Measurements from ENCODE around the gene SORBS1.

GRCh38 chr10:95531058-95531809, 29.9 kb downstream of the SORBS1 start:
- TF ChIP-seq POU6F1 (CRISPR knock-in tag; IDR thresholded peaks at IDR 0.05; ENCODE audit: borderline replicate concordance, low read depth) (no peak), CSDC2 (CRISPR knock-in tag; IDR thresholded peaks at IDR 0.05) (no peak), ZFP3 (CRISPR knock-in tag; IDR thresholded peaks at IDR 0.05) (no peak), SNAI2 (CRISPR knock-in tag; IDR thresholded peaks at IDR 0.05) (no peak), ZNF8 (CRISPR knock-in tag; IDR thresholded peaks at IDR 0.05) (no peak), ARNTL (CRISPR knock-in tag; IDR thresholded peaks at IDR 0.05; ENCODE audit: borderline replicate concordance, low read depth) (no peak), ISL1 (CRISPR knock-in tag; IDR thresholded peaks at IDR 0.05) (no peak), BACH2 (CRISPR knock-in tag; IDR thresholded peaks at IDR 0.05; ENCODE audit: borderline replicate concordance) (no peak), ZNF565 (CRISPR knock-in tag; conservative IDR thresholded peaks at IDR 0.05; ENCODE audit: low read depth) (no peak), TCF4 (CRISPR knock-in tag; IDR thresholded peaks at IDR 0.05; ENCODE audit: borderline replicate concordance) (no peak)
- TF ChIP-seq, protein P1, sequence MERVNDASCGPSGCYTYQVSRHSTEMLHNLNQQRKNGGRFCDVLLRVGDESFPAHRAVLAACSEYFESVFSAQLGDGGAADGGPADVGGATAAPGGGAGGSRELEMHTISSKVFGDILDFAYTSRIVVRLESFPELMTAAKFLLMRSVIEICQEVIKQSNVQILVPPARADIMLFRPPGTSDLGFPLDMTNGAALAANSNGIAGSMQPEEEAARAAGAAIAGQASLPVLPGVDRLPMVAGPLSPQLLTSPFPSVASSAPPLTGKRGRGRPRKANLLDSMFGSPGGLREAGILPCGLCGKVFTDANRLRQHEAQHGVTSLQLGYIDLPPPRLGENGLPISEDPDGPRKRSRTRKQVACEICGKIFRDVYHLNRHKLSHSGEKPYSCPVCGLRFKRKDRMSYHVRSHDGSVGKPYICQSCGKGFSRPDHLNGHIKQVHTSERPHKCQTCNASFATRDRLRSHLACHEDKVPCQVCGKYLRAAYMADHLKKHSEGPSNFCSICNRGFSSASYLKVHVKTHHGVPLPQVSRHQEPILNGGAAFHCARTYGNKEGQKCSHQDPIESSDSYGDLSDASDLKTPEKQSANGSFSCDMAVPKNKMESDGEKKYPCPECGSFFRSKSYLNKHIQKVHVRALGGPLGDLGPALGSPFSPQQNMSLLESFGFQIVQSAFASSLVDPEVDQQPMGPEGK (CRISPR knock-in tag; IDR thresholded peaks at IDR 0.05; ENCODE audit: borderline replicate concordance), result no peak

Data from SK-N-SH treated with all-trans-retinoic acid at 6 μM for 48 hours (cell line).